DND-41 (cell line): ENCODE data around the gene SFSWAP.

ENCODE experiments used
- ATAC-seq: fragments of 200-7000 bp; cut with Tn5 transposase; 3 replicates; pipeline ENCODE4 v1.9.1; 2021; ENCODE audit warnings: low read depth; ENCODE audit not compliant: insufficient read depth
- DNase-seq: peaks from one replicate; pipeline ENCODE4 v3.0.0-alpha.2; 2020
- H2AFZ ChIP-seq: 2 replicates; pipeline ENCODE4 v1.6.0; 2012; ENCODE audit warnings: low read depth, low read length
- H3K27ac ChIP-seq: 2 replicates; pipeline ENCODE4 v1.5.1; 2012; ENCODE audit warnings: low read length, inconsistent platforms
- H3K27me3 ChIP-seq: fragments of 200-600 bp; sonication (generic); 2 replicates; pipeline ENCODE4 v1.6.0; 2012; ENCODE audit warnings: low read length, mild to moderate bottlenecking, inconsistent platforms; ENCODE audit not compliant: insufficient read depth, poor library complexity
- H3K36me3 ChIP-seq: 2 replicates; pipeline ENCODE4 v1.5.1; 2012; ENCODE audit warnings: low read length, inconsistent platforms; ENCODE audit not compliant: insufficient read depth
- H3K4me1 ChIP-seq: 2 replicates; pipeline ENCODE4 v1.5.1; 2012; ENCODE audit warnings: mild to moderate bottlenecking, low read length; ENCODE audit not compliant: insufficient read depth
- H3K4me2 ChIP-seq: 2 replicates; pipeline ENCODE4 v1.6.0; 2012; ENCODE audit warnings: mild to moderate bottlenecking, moderate library complexity, low read length, inconsistent platforms; ENCODE audit not compliant: insufficient read depth
- H3K4me3 ChIP-seq, 2 experiments: fragments of 200-600 bp in 1 of 2; shearing (Covaris generic) in 1 of 2; 2 replicates each; pipeline ENCODE4 v1.5.1; 2012 to 2016; ENCODE audit warnings: inconsistent platforms in 2 of 2, low read length in 2 of 2, mild to moderate bottlenecking in 2 of 2, low read depth in 1 of 2, moderate library complexity in 1 of 2
- H3K79me2 ChIP-seq: 2 replicates; pipeline ENCODE4 v1.6.0; 2012; ENCODE audit warnings: low read length, inconsistent platforms; ENCODE audit not compliant: insufficient read depth
- H3K9ac ChIP-seq: 2 replicates; pipeline ENCODE4 v1.6.0; 2012; ENCODE audit warnings: low read depth, mild to moderate bottlenecking, inconsistent platforms, low read length, moderate library complexity
- H3K9me3 ChIP-seq: 2 replicates; pipeline ENCODE4 v1.5.1; 2012; ENCODE audit warnings: low read length, moderate library complexity, mild to moderate bottlenecking, inconsistent platforms; ENCODE audit not compliant: insufficient read depth, severe bottlenecking
- H4K20me1 ChIP-seq: 2 replicates; pipeline ENCODE4 v1.6.0; 2012; ENCODE audit warnings: low read length; ENCODE audit not compliant: insufficient read depth
- EZH2 ChIP-seq: IDR thresholded peaks from 3 replicates; pipeline ENCODE4 v1.6.1; 2012; ENCODE audit warnings: borderline replicate concordance, low read depth, mild to moderate bottlenecking, moderate library complexity, low read length, inconsistent platforms; ENCODE audit not compliant: severe bottlenecking
- TF ChIP-seq, protein P1 (sequence below): IDR thresholded peaks from 2 replicates; pipeline ENCODE4 v1.5.1; 2012; ENCODE audit warnings: borderline replicate concordance, low read length, moderate library complexity, mild to moderate bottlenecking; ENCODE audit not compliant: poor library complexity, severe bottlenecking; ENCODE audit errors: extremely low read depth

SFSWAP gene

DNA sequence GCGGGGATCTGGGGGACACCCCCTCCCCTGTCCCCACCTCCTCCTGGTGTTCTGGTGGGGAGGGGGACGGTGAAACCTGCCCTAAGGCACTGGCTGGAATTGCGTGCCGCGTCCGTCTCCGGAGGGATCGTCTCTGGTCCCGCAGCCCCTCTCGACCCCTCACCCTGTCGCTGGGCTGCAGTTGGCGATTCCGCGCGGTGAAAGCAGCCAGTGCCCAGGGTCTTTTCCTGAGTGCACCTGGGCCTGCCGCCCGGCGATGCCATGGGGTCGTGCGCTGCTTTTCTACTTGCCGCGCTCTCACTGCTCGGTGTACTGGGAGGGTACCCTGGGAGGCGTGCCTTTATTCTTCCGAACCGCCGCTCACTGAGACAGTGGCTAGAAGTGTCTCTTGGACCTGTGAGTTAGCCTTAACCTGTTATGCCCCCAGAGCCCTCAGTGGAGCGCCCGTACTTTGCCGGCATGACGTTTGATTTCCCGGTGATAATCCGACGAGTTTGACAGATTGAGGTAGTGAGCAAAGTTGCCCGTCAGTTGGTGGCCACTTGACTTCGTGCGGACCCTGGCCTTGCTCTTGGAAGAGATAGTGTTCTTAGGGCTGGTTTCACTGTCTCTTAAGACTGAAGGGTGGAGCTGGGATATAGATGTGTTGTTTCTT lies 788 bp downstream of the SFSWAP start:
- H3K27ac ChIP-seq, result peak overlapping the region; percentile 99
- TF ChIP-seq EZH2, result no peak
- TF ChIP-seq, protein P1, sequence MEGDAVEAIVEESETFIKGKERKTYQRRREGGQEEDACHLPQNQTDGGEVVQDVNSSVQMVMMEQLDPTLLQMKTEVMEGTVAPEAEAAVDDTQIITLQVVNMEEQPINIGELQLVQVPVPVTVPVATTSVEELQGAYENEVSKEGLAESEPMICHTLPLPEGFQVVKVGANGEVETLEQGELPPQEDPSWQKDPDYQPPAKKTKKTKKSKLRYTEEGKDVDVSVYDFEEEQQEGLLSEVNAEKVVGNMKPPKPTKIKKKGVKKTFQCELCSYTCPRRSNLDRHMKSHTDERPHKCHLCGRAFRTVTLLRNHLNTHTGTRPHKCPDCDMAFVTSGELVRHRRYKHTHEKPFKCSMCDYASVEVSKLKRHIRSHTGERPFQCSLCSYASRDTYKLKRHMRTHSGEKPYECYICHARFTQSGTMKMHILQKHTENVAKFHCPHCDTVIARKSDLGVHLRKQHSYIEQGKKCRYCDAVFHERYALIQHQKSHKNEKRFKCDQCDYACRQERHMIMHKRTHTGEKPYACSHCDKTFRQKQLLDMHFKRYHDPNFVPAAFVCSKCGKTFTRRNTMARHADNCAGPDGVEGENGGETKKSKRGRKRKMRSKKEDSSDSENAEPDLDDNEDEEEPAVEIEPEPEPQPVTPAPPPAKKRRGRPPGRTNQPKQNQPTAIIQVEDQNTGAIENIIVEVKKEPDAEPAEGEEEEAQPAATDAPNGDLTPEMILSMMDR, result no peak
- peaks cover 33% of the 10 kb centered on the region for H3K4me1 ChIP-seq
- H3K9ac ChIP-seq, result peak overlapping the region; percentile 79
- peak overlapping the region; percentile 89 for H3K4me2 ChIP-seq
- H3K9me3 ChIP-seq, result no peaks in the 10 kb centered on the region
- H3K36me3 ChIP-seq, result peaks cover 43% of the 10 kb centered on the region
- peak overlapping the region; percentile 87 to 97 for H3K4me3 ChIP-seq
- DNase-seq (peak; percentile 18), ATAC-seq (peak; percentile 23; the same call in 2 of the 3 replicates)
- H4K20me1 ChIP-seq, result peaks cover 20% of the 10 kb centered on the region
- H2AFZ ChIP-seq, result peak overlapping the region; percentile 89
- no peaks in the 10 kb centered on the region for H3K27me3 ChIP-seq
- H3K79me2 ChIP-seq, result peaks cover 57% of the 10 kb centered on the region

DNA sequence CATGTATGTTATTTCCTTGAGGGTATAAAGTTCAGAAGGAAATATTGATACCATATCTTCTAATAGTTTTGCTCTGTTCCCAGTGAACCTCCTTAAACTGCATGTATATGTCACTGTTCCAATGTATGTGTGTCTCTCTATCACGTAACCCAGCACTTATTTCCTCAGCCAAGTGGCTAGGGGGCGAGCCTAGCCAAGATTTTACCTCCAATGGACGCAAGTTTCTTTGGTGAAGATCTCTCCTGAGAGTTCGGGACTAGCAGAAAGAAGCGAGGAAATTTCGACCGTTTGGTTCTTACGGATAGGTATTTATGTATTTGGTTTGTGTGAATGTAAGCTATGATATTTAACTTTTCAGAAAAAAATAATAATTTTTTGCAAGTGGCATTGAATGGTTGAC lies 2.5 kb downstream of the SFSWAP start:
- peaks cover 20% of the 10 kb centered on the region for H4K20me1 ChIP-seq
- H3K27me3 ChIP-seq, result no peaks in the 10 kb centered on the region
- ATAC-seq, result no peak
- H2AFZ ChIP-seq, result no peak overlapping the region
- no peak overlapping the region for H3K27ac ChIP-seq
- no peak overlapping the region for H3K9ac ChIP-seq
- no peak overlapping the region; a peak in 1 of 4 replicates for H3K4me3 ChIP-seq
- no peaks in the 10 kb centered on the region for H3K9me3 ChIP-seq
- peaks cover 59% of the 10 kb centered on the region for H3K36me3 ChIP-seq
- H3K4me1 ChIP-seq, result peaks cover 33% of the 10 kb centered on the region
- TF ChIP-seq, protein P1, result peak; percentile 4
- TF ChIP-seq EZH2, result no peak
- H3K79me2 ChIP-seq, result peaks cover 64% of the 10 kb centered on the region
- peak overlapping the region; percentile 89; the same call in 1 of the 2 replicates for H3K4me2 ChIP-seq
- DNase-seq, result no peak

DNA sequence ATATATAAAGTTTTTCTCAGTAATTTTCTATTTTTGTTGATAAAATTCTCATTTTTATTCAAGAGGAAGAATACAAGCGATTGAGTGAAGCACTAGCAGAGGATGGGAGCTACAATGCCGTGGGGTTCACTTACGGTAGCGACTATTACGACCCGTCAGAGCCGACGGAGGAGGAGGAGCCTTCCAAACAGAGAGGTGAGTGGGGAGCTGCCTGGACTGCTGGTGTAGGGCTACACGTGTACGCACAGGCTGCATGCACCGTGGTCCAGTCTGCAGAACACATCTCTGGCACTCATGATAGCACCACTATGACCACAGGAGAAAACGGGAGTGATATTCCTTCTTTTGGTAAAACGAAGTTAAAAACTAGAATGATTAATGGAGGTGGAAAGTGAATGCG lies 3.9 kb downstream of the SFSWAP start:
- H4K20me1 ChIP-seq, result peaks cover 29% of the 10 kb centered on the region
- H3K4me2 ChIP-seq, result no peak overlapping the region
- no peaks in the 10 kb centered on the region for H3K27me3 ChIP-seq
- no peaks in the 10 kb centered on the region for H3K9me3 ChIP-seq
- H3K27ac ChIP-seq, result no peak overlapping the region
- no peak overlapping the region for H2AFZ ChIP-seq
- H3K79me2 ChIP-seq, result peaks cover 72% of the 10 kb centered on the region
- H3K36me3 ChIP-seq, result peaks cover 73% of the 10 kb centered on the region
- ATAC-seq, result no peak
- DNase-seq, result no peak
- no peak overlapping the region for H3K9ac ChIP-seq
- no peak overlapping the region for H3K4me3 ChIP-seq
- peaks cover 29% of the 10 kb centered on the region for H3K4me1 ChIP-seq
- TF ChIP-seq, protein P1, result no peak
- TF ChIP-seq EZH2, result no peak
